A549 (cell line): ENCODE data around the gene SRM. TPM values are rescaled to one million over a fixed set of nuclear protein-coding genes. Genes with fewer than 3 reads are reported as not detected.

Experiments used
- ATAC-seq, 2 experiments: fragments of 200-7000 bp in 1 of 2; fragments of >200 bp in 1 of 2; cut with Nextera tagmentation in 1 of 2; cut with Tn5 transposase in 1 of 2; 3 replicates each; pipeline versions ENCODE4 v1.8.0 to v1.9.1; 2018 to 2020; ENCODE audit warnings: mild to moderate bottlenecking in 1 of 2, moderate library complexity in 1 of 2
- CTCF ChIA-PET: fragments of 300-600 bp; sonication (Branson Sonifier 250); formaldehyde crosslinking; extraction: SDS; loops from one replicate; lab custom pipeline; 2021; ENCODE audit warnings: antibody characterized with exemption, inconsistent platforms; lab: Yijun Ruan, JAX
- POLR2A ChIA-PET: fragments of 350-600 bp; formaldehyde crosslinking; extraction: SDS; loops from one replicate; lab custom pipeline; 2021; ENCODE audit warnings: antibody characterized with exemption, inconsistent platforms; lab: Yijun Ruan, JAX
- DNase-seq, 2 experiments: peaks; one replicate each; pipeline versions ENCODE4 v3.0.0 to v3.0.0-alpha.2; 2011 to 2016; ENCODE audit warnings: low read depth in 1 of 2, low spot score in 1 of 2
- FAIRE-seq: peaks from 2 replicates; lab custom pipeline; 2011; peaks lifted over from hg19 to GRCh38; lab: Jason Lieb, UNC
- H3K27ac ChIP-seq, 2 experiments: fragments of >200 bp; sonication (Bioruptor Twin); formaldehyde crosslinking; 3 replicates each; pipeline ENCODE4 v1.5.1; 2016 to 2017
- H3K4me1 ChIP-seq: fragments of >200 bp; sonication (Bioruptor Twin); formaldehyde crosslinking; 3 replicates; pipeline ENCODE4 v1.6.1; 2016
- H3K4me2 ChIP-seq: fragments of >200 bp; sonication (Bioruptor Twin); formaldehyde crosslinking; 3 replicates; pipeline ENCODE4 v1.6.1; 2016
- H3K4me3 ChIP-seq: fragments of >200 bp; sonication (Bioruptor Twin); formaldehyde crosslinking; 3 replicates; pipeline ENCODE4 v1.5.1; 2016
- H3K9me3 ChIP-seq: fragments of >200 bp; sonication (Bioruptor Twin); formaldehyde crosslinking; 3 replicates; pipeline ENCODE4 v1.6.1; 2016
- EP300 ChIP-seq, 2 experiments: fragments of >200 bp; sonication (Bioruptor Twin); formaldehyde crosslinking; IDR thresholded peaks; 2 replicates in 1 of 2; 3 replicates in 1 of 2; pipeline ENCODE4 v1.6.1; 2016 to 2017
- FOSB ChIP-seq: fragments of 250-450 bp; sonication (Bioruptor Pico); IDR thresholded peaks from 2 replicates; pipeline ENCODE4 v1.5.0; 2020; ENCODE audit warnings: mild to moderate bottlenecking, moderate library complexity
- FOXS1 ChIP-seq: fragments of 250-450 bp; sonication (Bioruptor Pico); IDR thresholded peaks from 2 replicates; pipeline ENCODE4 v1.5.0; 2020; ENCODE audit warnings: mild to moderate bottlenecking, moderate library complexity
- GATA3 ChIP-seq: IDR thresholded peaks from 2 replicates; pipeline ENCODE4 v1.6.1; 2012; ENCODE audit warnings: borderline replicate concordance
- HEYL ChIP-seq: fragments of 250-450 bp; sonication (Bioruptor Pico); IDR thresholded peaks from 2 replicates; pipeline ENCODE4 v1.8.0; 2021; ENCODE audit warnings: mild to moderate bottlenecking, moderate library complexity
- HOXB5 ChIP-seq: fragments of 250-450 bp; sonication (Bioruptor Pico); IDR thresholded peaks from 2 replicates; pipeline ENCODE4 v1.5.0; 2020; ENCODE audit warnings: mild to moderate bottlenecking, moderate library complexity
- JUN ChIP-seq, 2 experiments: fragments of >200 bp; sonication (Bioruptor Twin); formaldehyde crosslinking; IDR thresholded peaks; 2 replicates in 1 of 2; 3 replicates in 1 of 2; pipeline ENCODE4 v1.6.1; 2016 to 2017
- JUNB ChIP-seq: fragments of >200 bp; sonication (Bioruptor Twin); formaldehyde crosslinking; IDR thresholded peaks from 2 replicates; pipeline ENCODE4 v1.6.1; 2016
- MYC ChIP-seq: IDR thresholded peaks from 2 replicates; pipeline ENCODE4 v1.6.1; 2012; ENCODE audit warnings: mild to moderate bottlenecking, inconsistent platforms, low read length, improper control_type of control experiment, borderline replicate concordance
- NFE2L2 ChIP-seq: fragments of 150-350 bp; conservative IDR thresholded peaks from 2 replicates; pipeline ENCODE4 v1.6.1; 2014; ENCODE audit warnings: low read length
- NPAS2 ChIP-seq: fragments of 250-450 bp; sonication (Bioruptor Pico); IDR thresholded peaks from 2 replicates; pipeline ENCODE4 v1.8.0; 2022; ENCODE audit warnings: mild to moderate bottlenecking, moderate library complexity, borderline replicate concordance
- POLR2A ChIP-seq: IDR thresholded peaks from 2 replicates; pipeline ENCODE4 v1.6.1; 2012; ENCODE audit warnings: mild to moderate bottlenecking, low read length
- RAD21 ChIP-seq, 2 experiments: fragments of >200 bp in 1 of 2; sonication (Bioruptor Twin) in 1 of 2; formaldehyde crosslinking in 1 of 2; IDR thresholded peaks in 1 of 2; conservative IDR thresholded peaks in 1 of 2; 2 replicates in 1 of 2; 3 replicates in 1 of 2; pipeline ENCODE4 v1.6.1; 2012 to 2018; ENCODE audit warnings: inconsistent platforms in 1 of 2
- RCOR1 ChIP-seq: fragments of 150-350 bp; IDR thresholded peaks from 2 replicates; pipeline ENCODE4 v1.6.1; 2014; ENCODE audit warnings: antibody characterized with exemption, low read length, low read depth
- SMC3 ChIP-seq: fragments of >200 bp; sonication (Bioruptor Twin); formaldehyde crosslinking; IDR thresholded peaks from 3 replicates; pipeline ENCODE4 v1.6.1; 2018; ENCODE audit warnings: inconsistent platforms
- ZC3H11A ChIP-seq: fragments of 450-650 bp; IDR thresholded peaks from 2 replicates; pipeline ENCODE4 v1.6.1; 2014; ENCODE audit warnings: antibody characterized with exemption, mild to moderate bottlenecking
- WGBS: methylation state at CpG from one replicate; pipeline ENCODE4 v1.1.6; 2017; ENCODE audit errors: missing lambda C conversion rate; 5-methylcytosine and 5-hydroxymethylcytosine counted together
- polyA plus RNA-seq, 4 experiments: library from polyadenylated mRNA; depleted of rRNA in 3 of 4; stranded (reverse); fragments of >200 nt; fragmentation: RNase III in 1 of 4; extraction: RNeasy Plus Mini Kit Qiagen cat#74134 plus additional on column Dnase treatment in 1 of 4; gene quantifications; 2 replicates in 3 of 4; 3 replicates in 1 of 4; pipeline ENCODE4 v1.2.3, GENCODE V29; 2011 to 2017
- TF ChIP-seq, protein P1 (sequence below): fragments of 250-450 bp; sonication (Bioruptor Pico); IDR thresholded peaks from 2 replicates; pipeline ENCODE4 v1.5.0; 2020; ENCODE audit warnings: low read depth, mild to moderate bottlenecking, moderate library complexity
- TF ChIP-seq, protein P2 (sequence below): IDR thresholded peaks from 2 replicates; pipeline ENCODE4 v1.6.1; 2012; ENCODE audit warnings: low read depth, borderline replicate concordance
- TF ChIP-seq, protein P3 (sequence below): fragments of 450-650 bp; IDR thresholded peaks from 2 replicates; pipeline ENCODE4 v1.6.1; 2014; ENCODE audit warnings: antibody characterized with exemption
- TF ChIP-seq, protein P4 (sequence below): fragments of >200 bp; sonication (Bioruptor Twin); formaldehyde crosslinking; IDR thresholded peaks from 3 replicates; pipeline ENCODE4 v1.5.1; 2016
- TF ChIP-seq, protein P5 (sequence below): fragments of 150-350 bp; IDR thresholded peaks from 2 replicates; pipeline ENCODE4 v1.6.1; 2014; ENCODE audit warnings: low read depth, mild to moderate bottlenecking, low read length

Gene SRM
- polyA plus RNA-seq, 2 of the 4 experiments (the other 2 are of a cell fraction) = 30.8 to 87.8 TPM

DNA sequence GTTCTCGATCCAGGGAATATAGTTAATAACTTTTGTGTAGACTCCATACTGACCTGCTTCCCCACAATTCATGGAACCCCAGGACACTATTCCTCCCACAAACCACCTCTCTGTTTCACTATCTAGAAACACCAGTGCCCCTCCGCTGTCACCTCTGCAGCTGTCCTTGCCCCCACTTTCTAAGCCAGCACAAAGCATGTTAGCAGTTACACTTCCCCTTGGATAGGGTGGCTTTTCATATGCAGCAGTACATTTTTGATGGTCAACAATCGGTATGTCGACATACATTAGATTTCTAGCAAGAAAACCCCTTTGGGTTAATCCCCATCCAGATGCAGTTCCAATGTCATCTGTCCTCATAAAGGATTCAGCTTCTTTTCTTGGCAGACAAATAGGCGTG lies 32.9 kb downstream of the SRM start:
- no peak for DNase-seq
- no peak for FAIRE-seq
- H3K4me1 ChIP-seq = no peaks in the 10 kb centered on the region
- H3K27ac ChIP-seq = no peak overlapping the region
- POLR2A ChIA-PET = no interaction called here
- H3K4me2 ChIP-seq = no peak overlapping the region
- TF ChIP-seq HOXB5 (no peak), EP300 (IDR thresholded peaks at IDR 0.05) (no peak), FOSB (CRISPR knock-in tag) (no peak), NFE2L2 (no peak), RAD21 (conservative IDR thresholded peaks at IDR 0.05 in 1 of 2, IDR thresholded peaks at IDR 0.05 in 1 of 2) (no peak), HEYL (CRISPR knock-in tag) (no peak), POLR2A (no peak), ZC3H11A (no peak), FOXS1 (no peak)
- TF ChIP-seq, protein P1, sequence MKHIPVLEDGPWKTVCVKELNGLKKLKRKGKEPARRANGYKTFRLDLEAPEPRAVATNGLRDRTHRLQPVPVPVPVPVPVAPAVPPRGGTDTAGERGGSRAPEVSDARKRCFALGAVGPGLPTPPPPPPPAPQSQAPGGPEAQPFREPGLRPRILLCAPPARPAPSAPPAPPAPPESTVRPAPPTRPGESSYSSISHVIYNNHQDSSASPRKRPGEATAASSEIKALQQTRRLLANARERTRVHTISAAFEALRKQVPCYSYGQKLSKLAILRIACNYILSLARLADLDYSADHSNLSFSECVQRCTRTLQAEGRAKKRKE (CRISPR knock-in tag) = no peak
- TF ChIP-seq, protein P2, sequence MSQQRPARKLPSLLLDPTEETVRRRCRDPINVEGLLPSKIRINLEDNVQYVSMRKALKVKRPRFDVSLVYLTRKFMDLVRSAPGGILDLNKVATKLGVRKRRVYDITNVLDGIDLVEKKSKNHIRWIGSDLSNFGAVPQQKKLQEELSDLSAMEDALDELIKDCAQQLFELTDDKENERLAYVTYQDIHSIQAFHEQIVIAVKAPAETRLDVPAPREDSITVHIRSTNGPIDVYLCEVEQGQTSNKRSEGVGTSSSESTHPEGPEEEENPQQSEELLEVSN = no peak
- TF ChIP-seq, protein P3, sequence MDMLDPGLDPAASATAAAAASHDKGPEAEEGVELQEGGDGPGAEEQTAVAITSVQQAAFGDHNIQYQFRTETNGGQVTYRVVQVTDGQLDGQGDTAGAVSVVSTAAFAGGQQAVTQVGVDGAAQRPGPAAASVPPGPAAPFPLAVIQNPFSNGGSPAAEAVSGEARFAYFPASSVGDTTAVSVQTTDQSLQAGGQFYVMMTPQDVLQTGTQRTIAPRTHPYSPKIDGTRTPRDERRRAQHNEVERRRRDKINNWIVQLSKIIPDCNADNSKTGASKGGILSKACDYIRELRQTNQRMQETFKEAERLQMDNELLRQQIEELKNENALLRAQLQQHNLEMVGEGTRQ = no peak
- TF ChIP-seq, protein P4, sequence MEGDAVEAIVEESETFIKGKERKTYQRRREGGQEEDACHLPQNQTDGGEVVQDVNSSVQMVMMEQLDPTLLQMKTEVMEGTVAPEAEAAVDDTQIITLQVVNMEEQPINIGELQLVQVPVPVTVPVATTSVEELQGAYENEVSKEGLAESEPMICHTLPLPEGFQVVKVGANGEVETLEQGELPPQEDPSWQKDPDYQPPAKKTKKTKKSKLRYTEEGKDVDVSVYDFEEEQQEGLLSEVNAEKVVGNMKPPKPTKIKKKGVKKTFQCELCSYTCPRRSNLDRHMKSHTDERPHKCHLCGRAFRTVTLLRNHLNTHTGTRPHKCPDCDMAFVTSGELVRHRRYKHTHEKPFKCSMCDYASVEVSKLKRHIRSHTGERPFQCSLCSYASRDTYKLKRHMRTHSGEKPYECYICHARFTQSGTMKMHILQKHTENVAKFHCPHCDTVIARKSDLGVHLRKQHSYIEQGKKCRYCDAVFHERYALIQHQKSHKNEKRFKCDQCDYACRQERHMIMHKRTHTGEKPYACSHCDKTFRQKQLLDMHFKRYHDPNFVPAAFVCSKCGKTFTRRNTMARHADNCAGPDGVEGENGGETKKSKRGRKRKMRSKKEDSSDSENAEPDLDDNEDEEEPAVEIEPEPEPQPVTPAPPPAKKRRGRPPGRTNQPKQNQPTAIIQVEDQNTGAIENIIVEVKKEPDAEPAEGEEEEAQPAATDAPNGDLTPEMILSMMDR = no peak
- TF ChIP-seq, protein P5, sequence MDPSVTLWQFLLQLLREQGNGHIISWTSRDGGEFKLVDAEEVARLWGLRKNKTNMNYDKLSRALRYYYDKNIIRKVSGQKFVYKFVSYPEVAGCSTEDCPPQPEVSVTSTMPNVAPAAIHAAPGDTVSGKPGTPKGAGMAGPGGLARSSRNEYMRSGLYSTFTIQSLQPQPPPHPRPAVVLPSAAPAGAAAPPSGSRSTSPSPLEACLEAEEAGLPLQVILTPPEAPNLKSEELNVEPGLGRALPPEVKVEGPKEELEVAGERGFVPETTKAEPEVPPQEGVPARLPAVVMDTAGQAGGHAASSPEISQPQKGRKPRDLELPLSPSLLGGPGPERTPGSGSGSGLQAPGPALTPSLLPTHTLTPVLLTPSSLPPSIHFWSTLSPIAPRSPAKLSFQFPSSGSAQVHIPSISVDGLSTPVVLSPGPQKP = no peak
- no peaks in the 10 kb centered on the region for H3K9me3 ChIP-seq
- no peak for ATAC-seq
- no peak overlapping the region for H3K4me3 ChIP-seq
- 99% methylated on average over 5 of the region's 5 CpGs for WGBS
- CTCF ChIA-PET = interaction anchor here (1.7 kb wide), 1 partner anchor 11 kb away, joined by 12 read pairs; no protein-coding TSS in a partner anchor

DNA sequence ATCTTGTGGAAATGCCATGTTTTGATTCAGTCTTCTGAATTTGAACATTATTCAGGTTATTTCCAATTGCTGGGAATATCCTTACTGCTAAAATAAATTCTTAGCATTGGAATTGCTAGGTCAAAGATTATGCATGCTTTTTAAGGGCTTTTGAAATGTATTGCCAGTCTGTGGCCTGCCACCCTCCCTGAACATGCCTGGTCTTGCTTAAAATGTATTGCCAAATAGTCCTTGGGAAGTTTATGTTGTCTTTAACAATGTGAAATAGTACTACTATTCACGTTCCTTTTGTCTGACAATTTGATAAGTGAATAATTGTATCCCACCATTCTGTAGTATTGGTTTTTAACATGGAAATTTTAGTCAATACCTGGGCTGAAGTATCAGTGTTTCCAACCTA lies 33.8 kb downstream of the SRM start:
- FAIRE-seq (no peak), ATAC-seq (no peak), DNase-seq (no peak)
- Histone ChIP-seq H3K4me3 (no peak overlapping the region), H3K27ac (no peak overlapping the region), H3K9me3 (no peaks in the 10 kb centered on the region), H3K4me1 (no peaks in the 10 kb centered on the region), H3K4me2 (no peak overlapping the region)
- ChIA-PET POLR2A (no interaction called here), CTCF (interaction anchor here (2.1 kb wide), 1 partner anchor 11 kb away, joined by 6 read pairs; no protein-coding TSS in a partner anchor)
- TF ChIP-seq GATA3 = no peak
- TF ChIP-seq JUNB = no peak
- TF ChIP-seq MYC = no peak
- TF ChIP-seq SMC3 = no peak
- no peak for TF ChIP-seq RCOR1
- no peak for TF ChIP-seq NPAS2 (CRISPR knock-in tag)
- TF ChIP-seq JUN (IDR thresholded peaks at IDR 0.05) = no peak; a peak in 1 of 5 replicates
- 100% methylated on average over 1 of the region's 1 CpG for WGBS
